Osteoblast (primary cell): Measurements from ENCODE around the gene S100A10. TPM values are rescaled to one million over a fixed set of nuclear protein-coding genes. Genes with fewer than 3 reads are reported as not detected.

Experiments
- DNase-seq: peaks from one replicate; pipeline ENCODE4 v3.0.0; 2011; ENCODE audit warnings: low spot score, mixed read lengths; ENCODE audit not compliant: insufficient read length; ENCODE audit errors: missing footprints
- H2AFZ ChIP-seq: 2 replicates; pipeline ENCODE4 v1.6.0; 2011; ENCODE audit warnings: mild to moderate bottlenecking, low read length
- H3K27ac ChIP-seq: 2 replicates; pipeline ENCODE4 v1.5.1; 2011; ENCODE audit warnings: mild to moderate bottlenecking, low read depth, low read length, moderate library complexity
- H3K27me3 ChIP-seq: 2 replicates; pipeline ENCODE4 v1.6.0; 2012; ENCODE audit warnings: mild to moderate bottlenecking, control low read depth, inconsistent platforms, low read length, moderate library complexity; ENCODE audit not compliant: insufficient read depth
- H3K36me3 ChIP-seq: 2 replicates; pipeline ENCODE4 v1.5.1; 2011; ENCODE audit warnings: mild to moderate bottlenecking, low read length, control low read depth, moderate library complexity; ENCODE audit not compliant: insufficient read depth
- H3K4me1 ChIP-seq: 2 replicates; pipeline ENCODE4 v1.5.1; 2011; ENCODE audit warnings: mild to moderate bottlenecking, low read length, control low read depth, moderate library complexity; ENCODE audit not compliant: insufficient read depth
- H3K4me2 ChIP-seq: 2 replicates; pipeline ENCODE4 v1.6.0; 2011; ENCODE audit warnings: mild to moderate bottlenecking, low read length; ENCODE audit not compliant: insufficient read depth
- H3K4me3 ChIP-seq: fragments of 200-600 bp; sonication (generic); 3 replicates; pipeline ENCODE4 v1.5.1; 2012; ENCODE audit warnings: mild to moderate bottlenecking, low read length, inconsistent platforms; ENCODE audit not compliant: insufficient read depth
- H3K79me2 ChIP-seq: 2 replicates; pipeline ENCODE4 v1.6.0; 2012; ENCODE audit warnings: mild to moderate bottlenecking, low read length, control low read depth, inconsistent platforms; ENCODE audit not compliant: insufficient read depth
- H3K9me3 ChIP-seq: 2 replicates; pipeline ENCODE4 v1.5.1; 2011; ENCODE audit warnings: low read depth, low read length, control low read depth
- H4K20me1 ChIP-seq: 2 replicates; pipeline ENCODE4 v1.6.0; 2012; ENCODE audit warnings: mild to moderate bottlenecking, low read length, control low read depth; ENCODE audit not compliant: insufficient read depth
- total RNA-seq: library from RNA; depleted of rRNA; stranded (reverse); fragments of >200 nt; gene quantifications from 2 replicates; pipeline ENCODE4 v1.2.3, GENCODE V29; 2012
- TF ChIP-seq, protein P1 (sequence below): IDR thresholded peaks from 2 replicates; pipeline ENCODE4 v1.5.1; 2011; ENCODE audit warnings: mild to moderate bottlenecking, low read depth, low read length, moderate library complexity; ENCODE audit errors: extremely low read depth

The S100A10 gene
- total RNA-seq, 1 donor = 116 TPM

GRCh38 chr1:151990856-151991198 lies 2.8 kb downstream of the S100A10 start:
- TF ChIP-seq, protein P1, sequence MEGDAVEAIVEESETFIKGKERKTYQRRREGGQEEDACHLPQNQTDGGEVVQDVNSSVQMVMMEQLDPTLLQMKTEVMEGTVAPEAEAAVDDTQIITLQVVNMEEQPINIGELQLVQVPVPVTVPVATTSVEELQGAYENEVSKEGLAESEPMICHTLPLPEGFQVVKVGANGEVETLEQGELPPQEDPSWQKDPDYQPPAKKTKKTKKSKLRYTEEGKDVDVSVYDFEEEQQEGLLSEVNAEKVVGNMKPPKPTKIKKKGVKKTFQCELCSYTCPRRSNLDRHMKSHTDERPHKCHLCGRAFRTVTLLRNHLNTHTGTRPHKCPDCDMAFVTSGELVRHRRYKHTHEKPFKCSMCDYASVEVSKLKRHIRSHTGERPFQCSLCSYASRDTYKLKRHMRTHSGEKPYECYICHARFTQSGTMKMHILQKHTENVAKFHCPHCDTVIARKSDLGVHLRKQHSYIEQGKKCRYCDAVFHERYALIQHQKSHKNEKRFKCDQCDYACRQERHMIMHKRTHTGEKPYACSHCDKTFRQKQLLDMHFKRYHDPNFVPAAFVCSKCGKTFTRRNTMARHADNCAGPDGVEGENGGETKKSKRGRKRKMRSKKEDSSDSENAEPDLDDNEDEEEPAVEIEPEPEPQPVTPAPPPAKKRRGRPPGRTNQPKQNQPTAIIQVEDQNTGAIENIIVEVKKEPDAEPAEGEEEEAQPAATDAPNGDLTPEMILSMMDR = no peak
- H3K36me3 ChIP-seq = peaks cover 3% of the 10 kb centered on the region
- H4K20me1 ChIP-seq = peaks cover 10% of the 10 kb centered on the region
- H3K4me1 ChIP-seq = peaks cover 72% of the 10 kb centered on the region
- H3K4me2 ChIP-seq = peak overlapping the region; percentile 90
- H3K27me3 ChIP-seq = no peaks in the 10 kb centered on the region
- no peaks in the 10 kb centered on the region for H3K9me3 ChIP-seq
- DNase-seq = peak; percentile 50
- peak overlapping the region; percentile 19 for H3K27ac ChIP-seq
- H3K4me3 ChIP-seq = no peak overlapping the region
- H3K79me2 ChIP-seq = peaks cover 37% of the 10 kb centered on the region
- H2AFZ ChIP-seq = no peak overlapping the region

- no peaks in the 10 kb centered on the region for H3K27me3 ChIP-seq
- H3K4me2 ChIP-seq = peak overlapping the region; percentile 90
- peak overlapping the region; percentile 2 for H3K27ac ChIP-seq
- TF ChIP-seq, protein P1 = no peak
- no peak overlapping the region for H2AFZ ChIP-seq
- H3K79me2 ChIP-seq = peaks cover 42% of the 10 kb centered on the region
- peaks cover 70% of the 10 kb centered on the region for H3K4me1 ChIP-seq
- peaks cover 9% of the 10 kb centered on the region for H3K36me3 ChIP-seq
- H3K4me3 ChIP-seq = no peak overlapping the region
- H3K9me3 ChIP-seq = no peaks in the 10 kb centered on the region
- no peak for DNase-seq
- H4K20me1 ChIP-seq = peaks cover 10% of the 10 kb centered on the region
Observed at GRCh38 chr1:151990058-151990855, 3.4 kb downstream of the S100A10 start.

- no peak overlapping the region for H2AFZ ChIP-seq
Observed at GRCh38 chr1:151989211-151989862, 4.3 kb downstream of the S100A10 start.

More at GRCh38 chr1:151989211-151989862, 4.3 kb downstream of the S100A10 start:
- peak; percentile 96 for DNase-seq
- Histone ChIP-seq H3K4me1 (peaks cover 63% of the 10 kb centered on the region), H4K20me1 (peaks cover 10% of the 10 kb centered on the region), H3K27ac (peak overlapping the region; percentile 84), H3K36me3 (peaks cover 18% of the 10 kb centered on the region), H3K4me2 (peak overlapping the region; percentile 90), H3K79me2 (peaks cover 48% of the 10 kb centered on the region), H3K27me3 (no peaks in the 10 kb centered on the region), H3K9me3 (no peaks in the 10 kb centered on the region), H3K4me3 (peak overlapping the region; percentile 28)
- TF ChIP-seq, protein P1 = no peak
